HCEC 1CT (cell line): ENCODE data around the gene RAI14.

ENCODE experiments used
- DNase-seq: peaks from one replicate; pipeline ENCODE4 v3.0.0-alpha.2; 2017

RAI14 gene

GRCh38 chr5:34866989-34867471, 210.9 kb downstream of the RAI14 start:
- DNase-seq = no peak

DNA sequence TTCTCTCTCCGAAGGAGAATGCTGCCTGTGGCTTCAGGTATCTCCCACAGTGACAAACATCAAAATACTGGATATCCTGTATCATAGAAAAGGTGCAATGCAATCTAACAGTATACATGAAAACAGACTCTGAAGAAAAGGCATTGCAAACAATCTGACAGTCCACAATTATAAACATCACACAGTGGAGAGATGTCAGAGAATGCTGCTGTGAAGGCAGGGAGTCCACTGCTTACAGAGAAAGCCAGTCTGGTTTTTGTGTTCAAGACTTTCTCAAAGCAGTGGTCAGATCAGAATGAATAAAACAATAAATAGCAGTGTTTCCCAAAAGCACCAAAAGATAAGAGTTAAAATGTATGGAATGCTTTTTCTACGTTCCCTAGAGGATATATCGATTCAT, 211.5 kb downstream of the RAI14 start:
- DNase-seq = no peak

GRCh38 chr5:34868791-34869190, 212.7 kb downstream of the RAI14 start:
- DNase-seq = no peak

- no peak for DNase-seq
Observed at GRCh38 chr5:34869256-34869655, 213.1 kb downstream of the RAI14 start.

DNA sequence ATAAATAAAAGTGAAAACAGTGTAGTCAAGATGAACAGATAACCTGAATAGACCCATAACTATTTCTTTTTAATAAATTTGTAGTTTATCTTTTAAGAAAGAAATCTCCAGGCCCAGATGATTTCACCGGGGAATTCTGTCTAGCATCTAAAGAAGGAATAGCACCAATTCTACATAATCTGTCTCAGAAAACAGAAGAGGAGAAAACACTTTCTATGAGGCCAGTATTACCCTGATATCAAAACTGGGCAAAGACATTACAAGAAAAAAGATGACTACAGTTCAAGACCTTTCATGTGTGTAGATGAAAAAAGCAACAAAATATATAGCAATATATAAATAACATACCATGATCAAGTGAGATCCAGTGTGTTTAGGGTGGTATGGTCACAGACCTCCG, 214.3 kb downstream of the RAI14 start:
- DNase-seq = no peak

DNA sequence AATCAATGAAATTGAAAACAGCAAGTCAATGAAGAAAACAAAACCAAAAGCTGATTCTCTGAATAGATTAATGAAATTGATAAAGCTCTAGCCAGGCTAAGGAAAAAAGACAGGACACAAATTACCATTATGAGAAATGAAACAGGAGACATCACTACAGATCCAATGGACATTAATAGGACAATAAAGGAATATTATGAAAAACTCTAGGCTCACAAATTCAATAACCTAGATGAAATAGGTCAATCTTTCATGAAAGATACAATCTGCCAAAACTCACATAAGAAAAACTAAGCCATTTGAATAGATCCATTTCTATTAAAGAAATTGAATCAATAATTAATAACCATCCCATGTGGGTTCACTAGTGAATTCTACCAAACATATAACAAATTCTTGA, 220.1 kb downstream of the RAI14 start:
- DNase-seq = no peak

GRCh38 chr5:34881246-34881645, 225.1 kb downstream of the RAI14 start:
- no peak for DNase-seq
